Subcutaneous adipose tissue (tissue), 4 donors: Measurements from ENCODE around the gene AGK. TPM values are rescaled to one million over a fixed set of nuclear protein-coding genes. Genes with fewer than 3 reads are reported as not detected.

Experiments used
- CTCF ChIP-seq: fragments of 450-650 bp; IDR thresholded peaks from one replicate; pipeline ENCODE4 v1.5.1; 2016; ENCODE audit warnings: low read depth, mild to moderate bottlenecking, control low read depth, antibody characterized with exemption, moderate library complexity
- total RNA-seq, 4 donors: library from RNA; depleted of rRNA; stranded (reverse); fragments of >200 nt; gene quantifications; one replicate each; pipeline ENCODE4 v1.1.0, GENCODE V29; 2016

AGK gene
- total RNA-seq, 4 donors from 2014 or later: 14.3 to 16.6 (median 15.6) TPM

- no peak for TF ChIP-seq CTCF
Measured at GRCh38 chr7:141649137-141649864, 98.1 kb downstream of the AGK start.

- TF ChIP-seq CTCF: no peak
Measured at GRCh38 chr7:141649865-141650634, 98.8 kb downstream of the AGK start.

GRCh38 chr7:141651417-141651816 is 100.2 kb downstream of the AGK start:
- TF ChIP-seq CTCF: no peak

DNA sequence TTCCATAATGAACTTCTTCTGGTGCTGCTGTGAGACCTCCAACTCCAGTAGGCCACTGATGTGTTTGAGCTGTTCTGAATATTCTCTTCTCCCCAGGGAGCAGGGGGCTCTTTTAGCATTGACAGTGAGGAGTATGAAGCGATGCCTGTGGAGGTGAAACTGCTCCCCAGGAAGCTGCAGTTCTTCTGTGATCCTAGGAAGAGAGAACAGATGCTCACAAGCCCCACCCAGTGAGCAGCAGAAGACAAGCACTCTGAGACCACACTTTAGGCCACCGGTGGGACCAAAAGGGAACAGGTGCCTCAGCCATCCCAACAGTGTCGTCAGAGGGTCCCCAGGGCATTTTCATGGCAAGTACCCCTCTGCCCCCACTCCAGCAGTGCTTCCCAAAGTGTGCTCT is 101.5 kb downstream of the AGK start:
- no peak for TF ChIP-seq CTCF

GRCh38 chr7:141654551-141654950 is 103.3 kb downstream of the AGK start:
- no peak for TF ChIP-seq CTCF

- no peak for TF ChIP-seq CTCF
Measured at GRCh38 chr7:141659501-141659900, 108.3 kb downstream of the AGK start.

DNA sequence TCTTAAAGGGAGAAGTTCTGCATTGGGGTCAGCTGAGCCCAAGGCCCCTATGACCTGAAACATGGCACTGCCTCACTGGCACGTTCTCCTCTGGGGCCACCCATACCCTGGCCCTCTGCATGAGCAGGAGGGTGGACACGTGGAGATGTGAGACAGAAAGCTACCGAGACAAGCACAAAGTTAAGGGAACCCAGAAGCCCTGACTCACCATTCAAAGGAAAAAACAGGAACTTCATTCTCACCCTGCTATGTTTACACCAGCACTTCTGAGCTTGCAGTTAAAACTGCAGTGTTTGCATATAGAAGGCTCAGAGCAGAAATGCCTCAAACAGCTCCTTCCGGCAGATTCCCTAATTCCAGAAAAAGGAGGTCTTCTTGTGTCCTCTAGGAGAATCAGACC is 109.0 kb downstream of the AGK start:
- TF ChIP-seq CTCF: no peak
